Activated naive CD4-positive, alpha-beta T cell treated with Interleukin-2 at 50 U/mL for 16 hours (primary cell): ENCODE measurements around the gene IPPK.
"Not testable (repeated sequence)": the region's sequence is repeated elsewhere in the genome, so short reads cannot be mapped to it uniquely, and the experiment has no call there.

Experiments used
- DNase-seq: peaks from one replicate; pipeline ENCODE4 v3.0.0-alpha.2; 2020

Gene IPPK

DNA sequence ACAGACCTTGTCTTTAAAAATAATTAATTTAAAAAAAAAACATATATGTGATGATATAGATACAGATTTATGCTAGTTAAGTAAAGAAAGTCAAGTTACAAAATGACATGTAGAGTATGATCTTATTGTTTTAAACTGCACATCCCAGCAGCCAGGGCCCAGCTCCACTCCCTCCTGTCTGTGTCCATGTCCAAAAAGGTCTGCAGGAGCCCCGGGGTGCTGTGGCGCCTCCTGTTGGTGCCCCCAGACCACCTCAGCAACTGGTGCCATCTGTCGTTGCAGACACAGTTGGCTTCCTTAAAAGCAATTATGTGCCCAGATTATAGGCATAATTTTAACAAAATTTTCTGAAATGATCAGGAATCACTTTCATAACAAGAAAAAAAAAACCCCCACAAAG, 33.3 kb downstream of the IPPK start:
- no peak for DNase-seq

DNA sequence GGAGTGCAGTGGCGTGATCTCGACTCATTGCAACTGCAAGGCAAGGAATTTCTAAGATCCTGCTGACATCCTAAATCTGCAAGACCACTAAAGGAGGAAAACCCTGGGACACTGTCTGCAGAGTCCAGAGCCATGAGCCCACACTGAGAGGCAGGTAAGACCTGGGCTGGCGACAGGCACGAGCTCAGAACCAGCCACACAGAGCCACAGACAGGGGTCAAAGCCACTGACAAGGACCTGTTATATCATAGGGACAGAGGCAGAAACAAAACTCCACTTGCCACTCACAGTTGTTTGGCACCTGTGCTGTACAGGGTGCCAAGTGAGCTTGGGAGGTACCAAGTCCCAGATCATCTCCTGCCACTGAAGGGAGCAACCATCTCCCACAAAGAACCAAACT, 34.2 kb downstream of the IPPK start:
- DNase-seq: no peak

DNA sequence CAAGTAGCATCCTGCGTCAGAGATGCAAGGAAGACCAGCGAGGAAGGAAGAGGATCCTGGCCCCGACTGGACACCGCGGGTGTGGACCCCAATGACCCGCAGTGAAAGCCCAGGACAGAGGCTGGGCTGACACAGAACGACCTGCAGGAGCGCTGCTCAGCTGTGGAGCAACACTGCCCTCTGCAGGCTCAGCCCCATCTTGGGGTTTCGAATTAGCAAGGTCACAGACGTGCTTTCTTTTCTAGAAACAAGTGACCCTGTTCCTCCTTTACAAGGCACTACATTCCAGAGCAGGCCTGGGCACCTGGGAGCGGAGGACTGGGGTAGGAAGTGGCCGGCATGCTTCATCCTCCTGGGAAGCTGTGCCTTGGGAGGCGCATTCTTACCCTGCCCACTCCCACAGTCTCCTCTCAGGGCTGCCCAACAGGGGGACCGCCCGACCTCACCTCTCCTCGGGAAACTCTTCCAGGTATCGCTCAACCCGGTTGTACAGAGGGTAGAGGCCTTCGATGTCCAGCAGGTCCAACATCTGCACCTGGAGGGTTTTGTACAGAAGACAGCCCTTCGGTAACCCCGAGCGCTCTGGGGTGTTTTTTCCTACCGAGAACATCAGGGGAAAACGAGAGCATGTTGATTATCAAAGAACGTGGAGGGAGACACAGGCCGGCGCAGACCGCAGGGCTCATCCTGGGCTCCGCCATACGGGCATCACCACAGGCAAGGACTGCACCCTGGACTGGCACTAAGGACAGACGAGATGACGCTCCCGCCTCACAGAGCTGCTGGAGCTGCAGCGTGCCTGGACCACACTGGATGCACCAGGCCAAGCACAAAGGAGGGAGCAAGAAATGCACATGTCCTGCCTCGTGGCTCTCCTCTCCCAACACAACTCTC, 35.0 kb downstream of the IPPK start:
- DNase-seq: peak; percentile 65

DNA sequence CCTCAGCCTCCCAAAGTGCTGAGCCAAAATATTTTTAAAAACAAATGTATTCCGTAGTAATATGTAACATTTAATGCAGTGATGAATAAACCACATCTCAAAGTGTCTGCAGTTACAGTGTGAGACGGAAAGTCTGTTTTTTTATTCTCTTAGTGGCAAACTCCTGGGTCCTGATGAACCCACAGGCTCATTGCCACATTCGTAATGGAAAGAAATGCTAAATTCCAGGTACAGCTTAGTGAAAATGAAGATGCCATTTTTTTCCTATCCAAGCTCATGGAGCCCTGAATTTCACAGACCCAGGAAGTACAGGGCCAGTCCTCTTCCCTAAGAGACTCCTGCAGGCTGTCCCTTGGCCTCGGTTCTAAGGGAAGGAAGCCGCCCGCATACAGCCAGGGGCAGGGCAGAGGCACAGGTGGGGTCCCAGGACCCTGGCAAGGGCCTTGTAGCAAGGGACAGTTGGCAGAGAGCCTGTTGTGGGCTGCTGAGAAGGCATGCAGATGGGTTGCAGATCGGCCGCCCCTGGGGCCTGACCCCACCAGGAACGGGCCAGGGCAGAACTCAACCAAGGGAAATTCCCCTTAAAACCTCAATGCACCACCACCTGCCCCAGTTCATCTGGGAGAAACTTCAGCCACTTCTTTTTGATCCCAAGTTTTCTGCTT, 36.2 kb downstream of the IPPK start:
- no peak for DNase-seq

DNA sequence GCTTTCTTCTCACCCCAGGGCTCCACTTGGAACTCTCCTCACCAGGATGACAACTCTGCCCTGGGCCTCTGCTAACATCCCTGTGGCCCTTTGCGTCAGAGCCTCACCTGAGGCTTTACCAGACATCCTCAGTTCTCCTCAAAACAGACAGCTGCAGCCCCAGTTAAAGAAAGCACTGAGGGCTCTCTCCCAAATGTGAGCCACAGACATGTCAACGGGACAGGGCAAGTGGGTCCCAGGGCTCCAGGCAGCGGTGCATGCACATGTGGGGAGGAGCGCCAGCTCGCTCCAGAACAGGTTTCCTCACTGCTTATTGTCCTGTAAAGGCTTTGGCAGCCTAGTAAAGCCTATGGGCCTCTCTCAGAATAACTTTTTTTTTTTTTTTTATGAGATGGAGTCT, 37.3 kb downstream of the IPPK start:
- DNase-seq: no peak

DNA sequence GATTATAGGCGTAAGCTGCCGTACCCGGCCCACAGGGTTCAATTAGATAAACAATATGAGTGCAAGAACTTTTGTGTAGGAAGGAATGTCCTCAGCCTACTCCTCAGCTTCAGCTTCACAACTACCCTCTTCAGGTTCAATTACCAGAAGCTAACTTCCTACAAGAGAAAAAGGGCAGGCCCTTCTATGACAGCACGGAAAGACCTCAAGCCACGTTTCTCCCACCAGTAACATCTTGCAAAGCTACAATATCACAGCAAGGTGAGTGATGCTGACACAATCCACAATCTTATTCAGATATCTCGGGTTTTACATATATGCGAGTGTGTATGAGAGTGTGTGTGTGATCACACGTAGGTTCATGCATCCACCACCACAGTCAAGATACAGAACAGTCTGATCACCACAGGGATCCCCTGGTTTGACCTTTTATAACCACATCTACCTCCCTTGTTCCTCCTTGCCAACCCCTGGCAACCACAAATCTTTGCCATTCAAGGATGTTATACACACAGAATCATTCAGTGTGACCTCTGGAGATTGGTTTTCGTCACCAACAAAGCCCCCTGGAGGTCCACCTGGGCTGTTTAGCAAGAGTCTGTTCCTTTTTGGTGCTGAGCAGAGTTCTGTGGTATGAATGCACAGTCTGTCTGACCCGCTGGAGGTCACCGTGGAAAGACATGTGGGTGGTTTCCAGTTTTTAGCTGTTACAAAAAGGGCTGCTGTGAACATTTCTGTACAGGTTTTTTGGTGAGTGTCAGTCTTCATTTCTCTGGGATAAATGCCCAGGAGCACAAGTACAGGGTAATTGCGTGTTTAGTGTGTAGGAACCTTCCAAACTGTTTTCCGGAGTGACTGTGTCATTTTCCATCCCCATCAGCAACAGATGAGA, 38.2 kb downstream of the IPPK start:
- DNase-seq: no peak

DNA sequence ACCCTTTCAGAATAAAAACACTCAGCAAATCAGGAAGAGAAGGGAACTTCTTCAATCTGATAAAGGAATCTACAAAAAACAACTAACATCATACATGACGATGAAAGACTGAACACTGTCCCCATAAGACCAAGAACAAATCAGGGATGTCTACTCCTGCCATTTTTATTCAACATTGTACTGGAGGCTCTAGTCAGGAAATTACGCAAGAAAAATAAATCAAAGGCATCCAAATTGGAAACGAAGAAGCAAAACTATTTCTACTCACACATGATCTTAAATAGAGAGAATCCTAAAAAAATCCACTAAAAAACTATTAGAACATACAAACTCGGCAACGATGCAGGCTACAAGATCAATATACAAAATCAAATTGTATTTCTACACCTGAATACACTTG, 42.3 kb downstream of the IPPK start:
- DNase-seq: no peak

DNA sequence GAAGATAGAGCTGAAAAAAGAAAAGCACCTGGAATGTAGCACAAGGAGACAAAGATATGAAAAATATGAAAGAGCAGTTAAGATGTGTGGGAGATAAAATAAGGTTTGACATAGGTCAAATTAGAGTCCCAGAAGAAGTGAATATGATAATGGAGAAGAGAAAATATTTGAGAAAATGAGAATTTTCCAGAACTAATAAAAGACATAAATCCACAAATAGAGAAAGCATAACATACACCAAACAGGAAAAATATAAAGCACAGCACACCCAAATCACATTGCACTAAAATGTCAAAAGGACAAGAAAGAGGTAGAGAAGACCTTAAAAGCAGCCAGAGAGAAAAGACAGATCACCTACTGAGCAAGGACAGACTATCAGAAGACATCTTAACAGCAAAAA, 43.4 kb downstream of the IPPK start:
- no peak for DNase-seq

DNA sequence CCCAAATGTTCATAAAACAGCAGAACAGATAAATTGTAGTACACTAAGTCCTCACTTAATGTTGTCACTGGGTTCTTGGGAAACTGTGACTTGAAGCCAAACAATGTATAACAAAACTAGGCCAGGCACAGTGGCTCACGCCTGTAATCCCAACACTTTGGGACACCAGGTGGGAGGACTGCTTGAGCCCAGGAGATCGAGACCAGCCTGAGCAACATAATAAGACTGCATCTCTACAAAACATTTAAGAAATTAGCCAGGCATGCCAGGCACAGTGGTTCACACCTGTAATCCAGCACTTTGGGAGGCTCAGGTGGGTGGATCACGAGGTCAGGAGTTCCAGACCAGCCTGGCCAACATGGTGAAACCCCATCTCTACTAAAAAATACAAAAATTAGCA, 46.0 kb downstream of the IPPK start:
- DNase-seq: not testable (repeated sequence)

DNA sequence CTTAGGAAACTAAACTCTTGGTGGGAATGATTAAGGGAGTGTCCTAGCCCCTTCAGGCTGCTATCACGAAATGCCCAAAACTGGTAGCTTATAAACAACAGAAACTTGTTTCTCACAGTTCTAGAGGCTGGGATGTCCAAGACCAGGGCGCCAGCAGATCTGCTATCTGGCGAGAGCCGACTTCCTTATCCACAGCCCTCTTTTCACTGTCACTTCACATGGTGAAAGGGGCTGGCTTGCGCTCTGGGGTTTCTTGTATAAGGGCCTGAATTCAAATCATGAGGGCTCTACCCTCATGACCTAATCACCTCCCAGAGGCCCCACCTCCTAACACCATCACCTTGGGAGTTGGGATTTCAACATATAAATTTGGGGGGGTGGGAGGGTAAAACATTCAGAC, 49.1 kb downstream of the IPPK start:
- DNase-seq: no peak

DNA sequence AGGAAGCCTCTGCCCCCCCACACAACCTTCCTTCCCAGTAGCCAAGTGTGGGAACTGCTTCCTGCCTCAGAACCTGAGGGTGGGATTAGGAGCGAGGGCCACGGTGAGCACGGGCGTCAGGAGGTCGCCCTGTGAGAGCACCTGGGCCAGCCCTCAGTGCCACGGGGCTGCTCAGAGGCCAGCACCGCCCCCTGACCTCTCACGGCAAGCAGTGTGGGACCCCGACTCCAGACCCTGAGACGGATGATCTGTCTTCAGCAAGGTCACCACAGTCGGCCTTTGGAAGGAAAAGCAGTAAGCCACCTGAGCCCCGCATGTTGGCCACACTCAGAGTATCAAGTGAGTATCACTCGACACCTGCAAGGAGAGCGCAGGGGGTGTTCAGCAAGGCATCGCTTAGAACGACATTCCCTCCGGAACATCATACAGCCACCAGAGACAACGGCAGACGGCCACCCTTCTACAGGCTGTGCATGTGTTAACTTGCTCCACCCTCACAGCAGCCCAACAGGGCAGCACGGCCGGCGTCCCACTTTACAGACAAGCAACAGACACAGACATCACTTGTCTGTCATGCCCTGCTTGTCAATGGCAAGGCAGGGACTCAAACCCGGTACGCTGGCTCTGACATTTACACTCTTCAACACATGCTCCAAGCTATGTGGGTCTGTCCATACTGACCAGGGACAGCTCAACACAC, 50.2 kb downstream of the IPPK start:
- DNase-seq: no peak

DNA sequence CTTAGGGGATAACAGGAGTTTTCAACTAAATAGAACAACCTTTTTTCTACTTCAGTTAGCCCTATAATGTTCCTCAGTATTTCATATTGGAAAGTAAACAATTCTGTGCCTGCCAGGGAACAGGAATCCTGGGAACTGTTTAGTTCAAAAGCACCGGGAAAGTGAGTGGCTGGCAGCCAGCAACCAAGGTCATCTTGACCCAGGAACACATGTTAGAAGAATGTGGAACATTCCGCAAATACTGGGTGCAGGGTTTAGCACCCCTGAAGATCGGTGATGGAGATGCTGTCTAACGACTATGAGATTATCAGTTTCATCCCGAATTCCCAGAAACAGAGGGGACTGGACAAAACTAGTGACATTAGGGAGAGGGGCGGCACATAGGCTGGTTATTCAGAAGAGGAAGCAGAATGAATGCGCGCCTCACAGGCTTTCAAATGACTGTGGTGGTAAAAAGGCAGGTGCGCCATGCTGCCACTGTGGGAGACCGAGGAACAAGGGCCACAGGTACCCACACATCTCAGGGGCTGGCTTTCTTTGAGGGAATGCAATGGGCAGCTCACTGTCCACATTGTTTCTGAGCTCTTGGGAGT, 51.2 kb downstream of the IPPK start:
- no peak for DNase-seq

DNA sequence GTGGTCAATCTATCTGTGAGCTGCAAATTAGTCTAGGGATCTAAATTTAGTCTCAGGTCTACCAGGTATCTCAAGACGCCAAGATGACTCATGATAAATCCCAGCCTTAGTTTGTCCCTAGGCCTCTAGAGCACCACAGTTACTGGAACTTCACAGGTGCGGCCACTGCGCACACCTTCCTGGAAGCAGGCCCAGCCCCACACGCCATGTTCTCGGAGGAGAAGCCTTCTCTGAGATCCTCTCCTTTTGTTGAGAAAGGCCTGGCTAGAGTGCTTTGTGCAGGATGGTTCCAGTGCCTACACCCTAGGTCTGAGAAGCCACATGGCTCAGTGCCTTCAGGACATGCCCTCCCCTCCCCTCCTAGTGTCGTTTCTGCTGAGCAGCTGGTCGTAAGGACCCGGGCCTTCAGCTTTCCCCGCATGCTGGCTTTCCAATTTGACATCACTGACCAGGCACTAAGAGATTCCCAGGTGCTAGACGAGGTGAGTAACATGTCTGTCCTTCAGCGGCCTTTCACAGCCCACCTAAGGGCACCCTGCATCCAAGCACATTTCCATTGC, 51.9 kb downstream of the IPPK start:
- DNase-seq: no peak

DNA sequence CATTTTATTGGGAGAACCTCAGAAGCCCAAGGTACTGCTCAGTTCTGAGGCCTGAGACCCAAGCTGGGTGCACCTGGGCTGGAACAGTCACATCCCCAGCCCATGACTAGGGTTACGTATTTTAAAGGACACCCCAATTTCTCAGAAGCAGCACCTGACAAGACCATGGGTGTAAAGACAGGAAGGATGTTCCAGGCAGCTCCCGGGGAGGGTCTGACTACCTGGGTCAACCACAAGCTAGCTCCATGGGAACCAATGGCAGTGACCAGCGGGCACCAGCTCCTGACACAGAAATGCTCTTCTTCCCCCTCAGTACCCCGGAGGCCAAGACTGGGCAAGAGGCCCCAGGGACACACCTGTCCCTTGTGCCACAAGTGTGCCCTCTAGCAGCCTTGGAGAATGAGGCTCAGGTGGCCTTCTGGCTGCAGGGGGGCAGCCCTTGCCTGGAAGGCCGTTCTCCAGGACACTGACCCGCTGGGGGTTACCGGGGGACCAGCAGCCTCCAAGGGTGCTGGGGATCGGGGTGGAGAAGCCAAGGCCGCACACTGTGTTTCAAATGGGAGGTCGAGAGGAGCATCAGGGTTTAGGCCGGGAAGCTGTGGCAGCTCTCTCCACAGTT, 52.6 kb downstream of the IPPK start:
- DNase-seq: no peak

DNA sequence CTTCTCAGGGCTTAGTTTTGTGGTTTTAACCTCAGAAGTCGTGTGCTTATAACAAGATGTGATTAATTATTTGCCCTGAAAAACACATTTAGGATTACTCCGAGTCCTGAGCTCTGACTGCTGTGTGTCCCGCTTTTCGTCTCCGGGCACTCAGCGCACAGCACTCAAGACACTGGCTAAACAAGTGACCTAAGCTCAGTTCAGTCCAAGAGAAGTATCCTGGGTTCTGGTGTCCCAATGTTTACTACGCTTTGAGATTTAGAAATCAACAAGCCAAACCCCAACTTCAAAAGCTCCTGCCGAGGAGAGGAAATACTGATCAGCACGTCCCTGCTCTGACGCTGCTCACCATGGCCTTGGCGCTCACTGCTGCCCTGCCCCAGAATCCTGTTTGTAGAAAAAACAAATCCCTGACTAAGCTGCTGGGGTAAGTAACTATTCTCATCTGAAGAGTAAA, 53.2 kb downstream of the IPPK start:
- no peak for DNase-seq

DNA sequence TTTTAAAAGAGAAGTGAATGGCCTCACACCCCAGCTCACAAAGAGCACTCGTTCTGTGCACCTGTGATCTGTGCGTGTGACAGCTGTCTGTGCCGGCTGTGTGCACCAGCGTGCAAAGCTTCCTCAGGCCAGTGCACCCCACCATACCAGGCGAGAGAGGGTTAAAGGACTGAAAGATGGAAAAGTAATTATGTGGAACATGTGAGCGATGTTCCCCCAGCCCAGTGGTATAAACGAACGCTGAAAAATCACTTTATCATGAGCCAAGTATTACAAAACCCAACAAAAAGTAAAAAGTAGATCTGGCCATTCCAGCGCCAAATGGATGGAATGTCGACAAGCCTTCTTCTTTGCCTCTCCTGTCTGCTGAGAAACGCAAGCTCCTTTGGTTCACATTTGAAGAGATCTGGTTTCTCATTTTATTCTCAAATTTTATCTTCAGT, 53.7 kb downstream of the IPPK start:
- DNase-seq: no peak

DNA sequence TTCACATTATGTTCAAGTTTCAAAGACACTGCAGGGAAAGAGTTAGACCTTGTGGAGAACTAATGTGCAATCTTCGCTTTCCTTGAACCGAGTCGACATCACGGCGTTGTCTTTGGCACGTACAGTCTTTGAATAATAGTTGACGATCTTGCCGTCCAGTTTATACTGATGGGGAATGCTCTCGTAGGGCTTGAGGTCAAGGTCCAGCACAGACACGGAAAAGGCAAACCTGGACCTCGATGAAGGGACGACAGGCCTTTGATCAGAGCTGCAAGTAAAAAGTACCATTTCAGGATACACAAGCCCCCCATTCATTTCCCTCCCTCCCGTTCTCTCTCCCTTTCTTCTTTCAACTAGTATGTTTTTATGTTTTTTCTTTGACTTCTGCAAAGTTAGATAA, 54.1 kb downstream of the IPPK start:
- DNase-seq: no peak

DNA sequence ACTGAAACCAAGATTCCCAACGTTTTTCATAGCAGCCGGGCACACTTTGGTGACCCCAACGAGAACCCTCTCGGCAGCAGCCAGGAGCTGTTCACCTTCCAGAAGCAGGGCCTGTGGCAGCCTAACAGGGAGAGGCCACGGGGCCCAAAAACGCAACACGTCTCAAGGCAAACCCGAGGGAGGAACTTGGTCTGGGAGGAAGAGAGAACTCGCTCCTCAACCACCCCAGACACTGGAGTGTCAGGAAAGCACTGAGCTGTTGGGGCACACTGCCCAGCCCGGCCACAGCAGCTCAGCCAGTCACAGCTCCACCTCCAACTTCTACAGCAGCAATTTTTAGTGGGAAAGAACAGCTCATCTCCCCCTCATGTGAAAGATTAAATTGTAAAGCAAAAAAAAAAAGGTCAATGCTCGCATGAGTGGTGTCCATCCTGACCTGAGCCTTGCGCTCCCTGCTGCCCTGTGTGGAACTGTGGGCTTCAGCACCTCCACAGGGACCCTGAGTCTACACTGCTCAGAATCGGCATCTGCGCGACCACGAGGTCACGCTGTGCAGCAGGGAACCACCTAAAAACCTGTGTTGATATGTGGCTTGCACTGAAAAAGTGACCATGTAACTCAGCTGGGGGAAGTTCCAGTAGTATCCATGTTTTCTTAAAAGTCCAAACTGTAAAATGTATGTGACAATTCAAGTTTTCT, 55.0 kb downstream of the IPPK start:
- no peak for DNase-seq

DNA sequence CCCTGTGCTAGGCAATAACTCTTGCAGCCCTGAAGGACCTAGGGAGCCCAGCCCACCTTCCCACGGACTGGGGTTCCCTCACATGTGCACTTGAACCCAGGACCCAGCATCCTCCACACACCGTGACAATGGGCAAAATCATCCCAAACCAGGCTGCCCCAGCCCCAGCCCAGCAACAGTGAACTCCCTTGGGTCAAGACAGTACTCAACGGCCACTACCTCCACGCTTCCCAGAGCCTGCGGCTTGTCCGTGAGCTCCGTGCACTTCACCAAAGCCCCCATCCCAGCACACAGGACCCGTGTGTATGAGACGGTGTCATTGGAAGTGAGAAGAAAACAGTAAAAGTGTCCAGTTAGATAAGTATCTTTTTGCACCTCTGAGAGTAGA, 55.8 kb downstream of the IPPK start:
- DNase-seq: no peak

DNA sequence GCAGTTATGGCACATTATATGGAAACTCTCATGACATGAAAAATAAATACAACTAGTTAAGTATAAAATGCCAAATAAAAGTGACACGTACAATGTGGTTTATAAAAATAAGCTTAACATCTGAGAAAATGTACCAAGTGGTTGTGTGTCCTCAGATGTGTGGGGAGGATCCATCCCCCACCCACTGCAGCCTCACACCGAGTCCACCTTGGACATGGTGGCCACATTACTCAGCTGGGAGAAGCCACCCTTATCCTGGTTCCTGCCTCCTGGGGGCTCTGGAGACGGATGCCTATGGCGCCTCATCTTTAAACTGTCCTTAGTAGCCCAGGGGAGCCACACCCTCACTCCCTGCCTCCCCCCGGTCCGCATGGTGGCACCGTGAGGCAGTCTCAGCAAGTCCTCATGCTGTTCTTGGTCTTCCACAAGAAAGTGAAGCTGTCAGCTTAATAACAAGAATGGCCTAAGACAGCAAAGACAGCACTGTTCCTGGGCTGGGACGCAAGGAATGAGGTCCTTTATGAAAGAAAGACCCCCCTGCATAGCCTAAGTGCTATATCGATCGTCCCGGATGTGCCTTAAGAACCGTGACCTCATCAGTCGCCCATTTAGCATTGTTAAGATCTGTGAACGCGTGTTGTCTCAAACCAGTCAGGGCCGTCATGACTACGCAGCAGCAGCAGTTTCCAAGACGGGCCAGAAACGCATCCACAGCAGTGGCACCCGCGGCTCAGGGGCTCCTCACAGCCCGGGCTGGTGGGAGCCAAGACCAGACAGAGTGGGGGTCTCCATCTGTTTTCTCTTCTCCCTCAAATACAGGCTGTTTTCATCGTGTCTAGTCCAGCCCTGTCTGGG, 56.4 kb downstream of the IPPK start:
- DNase-seq: no peak
